NCI-H1694 treated with DMSO at 0.1 percent for 48 hours (cell line): ENCODE results near the gene CCDC194.

Experiments used
- DNase-seq: peaks from one replicate; lab custom pipeline; 2025; lab: John Stamatoyannopoulos, UW

Gene CCDC194

GRCh38 chr19:17393914-17394313, at the start of gene CCDC194:
Gene CCDC194 (minus strand): TSS chr19:17394196. CDS start chr19:17394158, 38 bp downstream.
- DNase-seq = no peak

GRCh38 chr19:17441241-17442021, 47.4 kb upstream of the CCDC194 start:
- peak; percentile 13 for DNase-seq

- DNase-seq = no peak
Observed at GRCh38 chr19:17436874-17437267, 42.9 kb upstream of the CCDC194 start.

- DNase-seq = no peak
Observed at GRCh38 chr19:17436094-17436873, 42.3 kb upstream of the CCDC194 start.

GRCh38 chr19:17435218-17435617, 41.2 kb upstream of the CCDC194 start:
- no peak for DNase-seq

GRCh38 chr19:17431417-17431816, 37.4 kb upstream of the CCDC194 start:
- no peak for DNase-seq

DNA sequence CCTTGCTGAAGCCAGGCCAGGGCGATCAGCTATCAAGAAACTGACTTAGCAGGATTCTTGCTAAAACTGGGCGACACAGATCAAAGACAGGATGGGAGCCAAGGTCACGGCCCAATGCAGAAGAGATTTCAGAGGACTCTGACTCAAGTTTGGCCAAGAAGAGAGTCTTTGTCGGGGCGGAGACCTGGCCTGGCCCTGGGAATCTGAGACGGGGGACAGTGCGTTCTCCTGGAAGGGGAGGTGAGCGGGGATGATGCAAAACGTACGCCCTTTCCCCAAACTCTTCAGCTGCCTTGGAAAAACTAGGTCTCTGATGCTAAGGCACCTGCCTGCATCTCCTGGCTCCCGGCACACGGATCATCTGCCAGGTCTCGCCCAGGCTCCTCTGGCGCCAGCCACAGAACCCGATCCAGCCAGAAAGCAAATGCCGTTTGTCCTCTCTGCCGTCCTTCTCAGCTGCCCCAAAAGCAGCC, 35.7 kb upstream of the CCDC194 start:
- no peak for DNase-seq

DNA sequence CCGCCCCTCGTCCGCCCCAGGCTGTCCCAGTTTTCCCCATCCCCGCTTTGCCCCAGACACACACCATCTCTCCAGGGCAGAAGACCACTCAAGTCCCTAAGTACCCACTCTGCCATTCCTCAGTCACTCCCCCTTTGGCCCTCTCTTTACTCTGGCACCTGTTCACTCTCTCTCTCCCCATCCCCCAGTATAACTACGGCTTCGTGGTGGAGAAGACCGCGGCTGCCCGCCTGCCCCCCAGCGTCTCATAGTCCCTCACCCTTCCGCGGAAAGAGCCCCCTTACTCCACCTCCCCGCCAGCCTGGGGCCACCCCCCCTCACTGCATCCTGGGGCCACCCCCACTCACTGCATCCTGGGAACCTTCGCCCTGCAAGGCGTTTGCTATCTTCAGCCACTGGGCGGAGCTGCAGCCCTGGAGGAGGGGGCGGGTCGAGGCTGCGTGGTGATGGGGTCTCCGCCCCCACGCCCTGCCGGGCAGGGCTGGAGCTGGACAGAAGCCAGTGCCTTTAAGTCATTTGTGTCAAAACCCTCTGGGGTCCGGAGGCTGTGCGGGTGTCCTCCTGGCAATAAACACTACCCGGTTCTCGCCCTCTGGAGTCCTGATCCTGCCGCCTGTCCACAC, 30.9 kb upstream of the CCDC194 start:
- DNase-seq = peak; percentile 8

DNA sequence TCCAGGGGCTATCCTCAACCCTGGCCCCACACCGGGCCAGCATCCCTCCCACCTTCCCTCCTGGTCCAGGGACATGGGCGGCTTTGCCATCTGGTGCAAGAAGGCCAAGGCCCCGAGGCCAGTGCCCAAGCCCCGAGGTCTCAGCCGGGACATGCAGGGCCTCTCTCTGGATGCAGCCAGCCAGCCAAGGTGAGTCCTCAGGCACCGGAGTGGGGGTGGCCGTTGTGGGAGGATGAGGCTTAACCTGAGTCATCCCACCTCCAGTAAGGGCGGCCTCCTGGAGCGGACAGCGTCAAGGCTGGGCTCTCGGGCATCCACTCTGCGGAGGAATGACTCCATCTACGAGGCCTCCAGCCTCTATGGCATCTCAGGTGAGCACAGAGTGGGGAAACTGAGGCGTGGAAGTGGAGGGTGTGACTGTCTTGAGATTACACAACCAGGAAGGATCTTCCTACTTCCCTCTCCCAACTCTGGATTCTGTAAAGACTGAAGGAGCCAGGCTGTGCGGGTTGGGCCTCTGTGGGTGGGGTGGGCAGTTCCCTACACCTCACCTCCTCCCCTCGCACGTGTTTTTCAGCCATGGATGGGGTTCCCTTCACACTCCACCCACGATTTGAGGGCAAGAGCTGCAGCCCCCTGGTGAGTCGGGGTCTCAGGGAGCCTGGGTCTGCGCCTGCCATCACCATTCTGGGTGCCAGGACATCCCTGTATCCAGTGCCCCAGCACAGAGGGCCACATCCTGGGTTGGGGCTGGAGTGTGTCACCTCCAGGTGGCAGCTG, 29.6 kb upstream of the CCDC194 start:
- no peak for DNase-seq

DNA sequence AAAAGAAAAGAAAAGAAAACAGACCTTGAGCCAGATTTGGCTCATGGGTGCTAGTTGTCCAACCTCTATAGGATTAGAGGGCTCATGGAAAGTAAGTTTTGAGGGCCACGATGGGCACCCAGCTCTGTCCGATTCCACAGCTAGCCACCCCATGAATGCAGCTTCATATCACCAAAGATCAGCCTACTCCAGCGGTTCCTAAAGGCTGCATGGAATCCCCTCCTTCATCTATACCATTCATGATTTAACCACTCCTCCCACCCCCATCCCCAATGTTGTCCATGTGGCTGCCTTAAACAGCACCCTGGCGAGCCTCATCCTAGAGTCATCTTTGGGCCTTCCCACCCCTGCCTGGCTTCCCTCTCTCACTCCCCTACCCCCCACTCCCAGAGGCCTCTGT, 27.9 kb upstream of the CCDC194 start:
- no peak for DNase-seq

DNA sequence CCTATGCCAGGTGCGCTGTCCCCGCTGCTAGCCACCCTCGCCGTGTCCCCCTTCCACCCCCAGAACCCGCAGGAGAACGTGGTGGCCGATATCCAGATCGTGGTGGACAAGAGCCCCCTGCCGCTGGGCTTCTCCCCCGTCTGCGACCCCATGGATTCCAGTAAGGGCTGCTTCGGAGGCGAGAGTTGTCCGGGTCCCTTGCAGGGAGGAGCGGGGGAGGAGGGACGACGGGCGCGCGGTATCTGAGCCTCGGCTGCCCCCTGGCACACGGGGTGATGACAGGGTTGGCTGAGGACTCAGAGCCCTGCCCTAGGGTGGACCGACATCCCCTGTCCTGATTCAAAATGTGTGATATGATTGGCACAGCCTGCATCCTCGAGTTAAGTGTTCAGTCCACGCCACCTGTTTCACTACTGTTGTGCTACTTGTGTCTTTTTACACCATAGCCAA, 26.5 kb upstream of the CCDC194 start:
- no peak for DNase-seq

GRCh38 chr19:17419621-17420474, 25.9 kb upstream of the CCDC194 start, which contains the start of gene MVB12A:
Gene MVB12A (plus strand): TSS chr19:17420047. CDS start chr19:17420136, 89 bp downstream.
- DNase-seq = peak; percentile 95

DNA sequence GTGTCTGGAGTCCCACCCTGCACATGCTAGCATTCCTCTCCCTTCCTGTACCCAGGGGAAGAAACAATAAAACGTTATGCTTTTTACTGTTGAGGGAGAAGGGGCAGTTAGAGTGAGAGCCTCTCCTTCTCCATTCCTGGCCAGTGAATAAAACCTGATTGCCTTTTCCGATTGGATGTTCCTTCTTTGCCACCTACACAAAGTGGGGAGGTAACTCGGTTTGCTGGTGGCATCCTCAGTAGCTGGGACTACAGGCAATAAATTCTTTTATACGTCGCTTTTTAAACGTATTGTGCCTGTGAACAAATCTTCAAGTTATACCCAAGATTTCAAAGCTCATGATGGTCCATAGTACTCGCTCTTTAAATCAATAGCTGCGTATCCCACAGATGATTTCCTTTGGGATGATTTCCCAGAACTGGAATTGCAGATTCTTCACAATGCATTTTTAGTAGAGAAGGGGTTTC, 25.2 kb upstream of the CCDC194 start:
- no peak for DNase-seq

- DNase-seq = no peak
Observed at GRCh38 chr19:17418710-17419109, 24.7 kb upstream of the CCDC194 start.

DNA sequence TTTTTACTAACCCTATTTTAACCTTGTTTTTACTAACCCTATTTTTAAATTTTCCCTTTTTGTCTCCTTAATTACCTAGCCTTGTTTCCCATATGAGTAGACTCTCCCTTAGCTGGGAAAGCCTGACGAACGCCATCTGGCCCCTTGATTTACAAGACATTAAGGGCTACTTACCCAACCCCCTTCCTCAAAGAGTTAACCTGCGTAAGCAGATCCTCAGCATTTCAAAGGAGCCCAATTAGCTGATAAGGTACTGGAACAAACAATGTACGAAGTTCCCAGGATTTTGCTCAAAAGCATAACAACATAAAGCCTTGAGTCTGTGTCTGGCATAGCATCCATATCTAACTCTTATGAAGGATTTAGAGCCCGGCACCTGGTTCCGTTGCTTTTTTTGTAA, 21.1 kb upstream of the CCDC194 start:
- no peak for DNase-seq

DNA sequence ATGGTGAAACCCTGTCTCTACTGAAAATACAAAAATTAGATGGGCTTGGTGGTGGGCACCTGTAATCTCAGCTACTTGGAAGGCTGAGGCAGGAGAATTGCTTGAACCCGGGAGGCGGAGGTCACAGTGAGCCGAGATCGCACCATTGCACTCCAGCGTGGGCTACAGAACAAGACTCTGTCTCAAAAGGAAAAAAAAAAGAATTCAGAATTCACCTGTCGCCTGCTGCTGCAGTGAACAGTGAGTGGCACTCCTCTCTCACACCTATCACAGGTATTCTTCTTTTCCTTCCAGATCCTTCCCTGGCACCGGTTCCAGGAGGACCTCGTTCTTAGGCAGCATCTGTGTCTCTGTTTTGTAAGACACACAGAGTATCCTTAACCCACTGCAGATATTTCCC, 20.1 kb upstream of the CCDC194 start:
- DNase-seq = no peak

- DNase-seq = no peak
Observed at GRCh38 chr19:17411801-17412200, 17.8 kb upstream of the CCDC194 start.

- no peak for DNase-seq
Observed at GRCh38 chr19:17409990-17410389, 16.0 kb upstream of the CCDC194 start.

- DNase-seq = no peak
Observed at GRCh38 chr19:17406887-17407196, 12.8 kb upstream of the CCDC194 start.

- no peak for DNase-seq
Observed at GRCh38 chr19:17406046-17406886, 12.3 kb upstream of the CCDC194 start.
